Activated CD4-positive, alpha-beta T cell treated with anti-CD3 and anti-CD28 coated beads for 36 hours (primary cell): ENCODE data around the gene DIAPH1. TPM values are rescaled to one million over a fixed set of nuclear protein-coding genes. Genes with fewer than 3 reads are reported as not detected.

Source experiments
- ATAC-seq: fragments of 200-7000 bp; cut with Tn5 transposase; one replicate; pipeline ENCODE4 v1.10.0; 2021; ENCODE audit warnings: mild to moderate bottlenecking, moderate library complexity
- CTCF ChIA-PET: fragments of 350-600 bp; sonication (Branson Sonifier 250); formaldehyde crosslinking; loops from one replicate; lab custom pipeline; 2021; ENCODE audit warnings: antibody characterized with exemption; lab: Charles Lee
- POLR2A ChIA-PET: fragments of 350-600 bp; sonication (Branson Sonifier 250); formaldehyde crosslinking; loops from one replicate; lab custom pipeline; 2021; ENCODE audit warnings: antibody characterized with exemption, inconsistent platforms; lab: Charles Lee
- DNase-seq: peaks from one replicate; pipeline ENCODE4 v3.0.0-alpha.2; 2020
- H3K27ac Mint-ChIP-seq: one replicate; pipeline ENCODE4 v1.8.0; 2021; ENCODE audit warnings: mixed read lengths
- H3K27me3 Mint-ChIP-seq: one replicate; pipeline ENCODE4 v1.8.0; 2021; ENCODE audit warnings: mixed read lengths
- H3K36me3 Mint-ChIP-seq: one replicate; pipeline ENCODE4 v1.8.0; 2021; ENCODE audit warnings: low read depth, mixed read lengths
- H3K4me1 Mint-ChIP-seq: one replicate; pipeline ENCODE4 v1.8.0; 2021; ENCODE audit warnings: mixed read lengths
- H3K4me3 Mint-ChIP-seq: one replicate; pipeline ENCODE4 v1.8.0; 2021; ENCODE audit warnings: mild to moderate bottlenecking, moderate library complexity, mixed read lengths
- H3K9me3 Mint-ChIP-seq: one replicate; pipeline ENCODE4 v1.8.0; 2021; ENCODE audit warnings: low read depth, mixed read lengths
- intact Hi-C, 2 experiments: fragments of 100-400 bp; cut with DNase I in 1 of 2; cut with micrococcal nuclease in 1 of 2; formaldehyde crosslinking; loops; one replicate each; pipeline versions ENCODE4 v1.14.2 to v1.15.1; 2022 to 2024; cut with DNase I, micrococcal nuclease
- total RNA-seq, 2 experiments: library from RNA; stranded (reverse); gene quantifications; one replicate each; pipeline ENCODE4 v1.2.3, GENCODE V29; 2021

DIAPH1 gene
- total RNA-seq, 2 experiments from 2014 or later = 185 to 212 TPM

DNA sequence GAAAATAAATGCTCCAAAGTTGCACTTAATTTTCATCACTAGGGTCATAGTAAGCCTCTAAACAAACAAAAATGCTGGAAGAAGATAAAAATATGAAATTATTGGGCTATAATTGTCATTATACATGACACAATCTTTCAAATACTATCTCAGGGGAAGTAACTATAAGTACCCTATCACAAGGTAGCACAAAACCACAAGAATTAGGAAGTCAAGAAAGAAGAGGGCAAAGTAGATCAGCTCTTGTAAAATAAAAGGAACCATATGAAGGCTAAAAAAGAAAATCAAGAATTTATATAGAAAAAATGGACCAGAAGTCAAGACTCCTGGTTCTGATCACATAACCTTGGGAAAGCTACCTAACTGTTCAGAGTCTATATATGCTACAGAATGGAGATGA lies 48.1 kb downstream of the DIAPH1 start:
- ChIA-PET POLR2A (no interaction called here), CTCF (interaction anchor here (0.7 to 1.2 kb wide), 3 partner anchors 12 to 150 kb away, joined by 3 to 4 read pairs (median 3); partner anchors contain the start of gene PCDHGA11)
- peaks cover 10% of the 10 kb centered on the region for H3K4me1 Mint-ChIP-seq
- peak overlapping the region; percentile 7 for H3K27ac Mint-ChIP-seq
- peaks cover 40% of the 10 kb centered on the region for H3K36me3 Mint-ChIP-seq
- DNase-seq (no peak), ATAC-seq (no peak)
- H3K9me3 Mint-ChIP-seq = no peaks in the 10 kb centered on the region
- no peak overlapping the region for H3K4me3 Mint-ChIP-seq
- intact Hi-C loops = no loop called here
- no peaks in the 10 kb centered on the region for H3K27me3 Mint-ChIP-seq

DNA sequence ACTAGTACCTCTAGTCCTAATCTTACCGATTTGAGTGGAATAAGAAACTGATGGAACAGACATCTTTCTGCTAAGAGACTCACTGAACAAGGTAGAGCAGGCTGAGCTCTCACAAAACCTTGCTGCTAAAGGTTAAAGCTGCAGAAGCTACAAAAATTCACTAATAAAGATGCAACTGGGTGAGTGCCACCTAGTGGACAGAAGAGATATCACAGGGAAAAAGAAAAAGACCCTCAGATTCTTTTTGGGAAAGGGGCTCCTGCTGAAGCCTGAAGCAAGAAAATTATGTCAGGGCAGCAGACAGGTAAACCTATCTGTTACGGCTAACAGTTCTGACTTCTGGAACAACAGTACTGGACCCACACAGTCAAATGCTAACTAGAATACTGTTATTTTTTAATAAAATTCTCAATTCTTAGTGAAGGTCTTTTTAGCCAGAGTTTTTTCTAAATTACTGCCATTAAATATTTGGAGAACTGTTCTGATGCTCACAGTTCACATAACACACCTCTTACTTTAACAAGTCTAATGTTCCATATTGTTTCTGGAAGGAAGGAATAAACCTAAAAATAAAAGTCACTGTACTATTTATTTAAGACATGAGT lies 51.2 kb downstream of the DIAPH1 start:
- Mint-ChIP-seq H3K9me3 (no peaks in the 10 kb centered on the region), H3K4me3 (no peak overlapping the region), H3K36me3 (peaks cover 53% of the 10 kb centered on the region), H3K4me1 (peaks cover 30% of the 10 kb centered on the region), H3K27ac (no peak overlapping the region), H3K27me3 (no peaks in the 10 kb centered on the region)
- intact Hi-C loops = no loop called here
- ATAC-seq (no peak), DNase-seq (no peak)
- CTCF ChIA-PET = interaction anchor here (0.6 to 7.0 kb wide), 37 partner anchors 9 to 434 kb away, joined by 3 to 86 read pairs (median 5); partner anchors contain the start of genes DIAPH1, HDAC3, PCDHB14 and PCDHGA10
- POLR2A ChIA-PET = no interaction called here

DNA sequence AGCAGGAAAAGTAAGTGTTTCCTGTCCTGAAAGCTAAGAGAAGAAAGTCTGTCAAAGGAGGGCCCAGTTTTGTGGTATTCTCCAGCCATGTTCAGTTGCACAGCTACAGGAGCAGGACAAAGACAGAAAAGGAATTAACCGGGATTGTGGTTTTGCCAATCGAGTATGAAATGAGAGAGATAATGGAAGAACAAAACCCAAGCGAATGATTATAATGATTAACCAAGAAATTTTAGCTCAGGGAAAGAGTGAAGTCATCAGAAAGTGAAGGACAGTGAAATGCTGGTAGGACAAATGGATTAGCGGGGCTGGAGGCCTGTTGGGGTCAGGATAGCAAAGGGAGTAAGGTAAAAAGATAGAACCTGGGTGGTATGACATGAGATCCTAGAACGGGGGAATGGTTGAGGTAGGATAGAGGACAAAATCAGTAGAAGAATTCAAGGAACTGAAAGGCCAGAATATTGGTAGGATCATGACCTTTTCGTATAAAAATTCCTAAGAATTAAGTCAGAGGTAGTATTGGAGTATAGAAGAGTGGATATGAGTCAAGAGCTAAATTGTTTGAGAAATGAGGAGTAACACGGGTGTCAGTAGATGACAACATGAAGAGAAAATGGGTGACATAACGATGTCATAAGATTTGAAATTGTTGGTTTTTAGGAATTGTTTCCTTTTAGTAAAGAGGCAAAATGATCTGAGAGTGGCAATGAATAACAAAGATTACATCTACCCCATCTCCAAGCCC lies 52.8 kb downstream of the DIAPH1 start:
- Mint-ChIP-seq H3K4me3 (no peak overlapping the region), H3K9me3 (no peaks in the 10 kb centered on the region), H3K4me1 (peaks cover 31% of the 10 kb centered on the region), H3K36me3 (peaks cover 57% of the 10 kb centered on the region), H3K27ac (peak overlapping the region; percentile 83), H3K27me3 (no peaks in the 10 kb centered on the region)
- ChIA-PET POLR2A (interaction anchor here (0.6 kb wide), 1 partner anchor 63 kb away, joined by 3 read pairs; no protein-coding TSS in a partner anchor), CTCF (interaction anchor here (0.6 to 7.0 kb wide), 17 partner anchors 8 to 281 kb away, joined by 3 to 86 read pairs (median 7); partner anchors contain the start of genes DIAPH1, HDAC3, PCDHGA11 and PCDHGA12)
- intact Hi-C loops = loop anchor here (2.0 kb wide), 3 partner anchors 53 to 153 kb away; partner anchors contain the start of genes DIAPH1 (in 1 of the 2), PCDHGA10 (in 1 of the 2) and PCDHGC3 (in 1 of the 2)
- DNase-seq = no peak
- ATAC-seq = no peak

DNA sequence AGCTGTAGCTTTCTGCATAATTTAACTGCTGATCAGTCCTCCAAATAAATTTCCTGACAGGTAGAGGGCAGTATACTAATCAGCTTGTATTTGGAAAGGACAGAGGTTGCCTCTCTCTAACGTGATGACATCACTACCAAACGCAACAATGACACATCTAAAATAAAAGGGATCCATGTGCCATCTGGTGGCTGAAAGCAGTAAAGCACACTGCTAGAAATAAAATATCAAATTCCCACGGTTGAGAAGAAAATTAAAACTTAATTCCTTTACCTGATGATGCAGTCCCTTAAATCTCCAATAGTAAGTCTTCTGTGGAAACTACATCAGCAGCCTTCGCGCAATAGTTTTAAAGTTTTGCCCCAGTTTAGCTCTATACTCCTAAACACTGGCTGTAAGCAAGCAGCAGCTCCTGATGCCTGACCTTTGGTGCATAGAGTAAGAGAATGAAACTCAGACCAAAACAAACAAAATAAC lies 54.5 kb downstream of the DIAPH1 start:
- no peaks in the 10 kb centered on the region for H3K27me3 Mint-ChIP-seq
- intact Hi-C loops = loop anchor here (1.0 to 5.0 kb wide), 12 partner anchors 55 to 367 kb away; partner anchors contain the start of genes TAF7 (in 2 of the 2), DIAPH1 (in 1 of the 2), HDAC3 (in 1 of the 2) and PCDHB11 (in 1 of the 2)
- ChIA-PET POLR2A (interaction anchor here (0.8 to 0.9 kb wide), 2 partner anchors 71 to 73 kb away, joined by 3 read pairs; no protein-coding TSS in a partner anchor), CTCF (interaction anchor here (0.6 to 7.0 kb wide), 84 partner anchors 8 to 397 kb away, joined by 3 to 86 read pairs (median 5); partner anchors contain the start of genes DIAPH1, FCHSD1, HDAC3 and PCDHB14)
- ATAC-seq = peak; percentile 90
- peaks cover 58% of the 10 kb centered on the region for H3K36me3 Mint-ChIP-seq
- H3K4me1 Mint-ChIP-seq = peaks cover 41% of the 10 kb centered on the region
- H3K27ac Mint-ChIP-seq = peak overlapping the region; percentile 74
- H3K4me3 Mint-ChIP-seq = peak overlapping the region; percentile 12
- no peaks in the 10 kb centered on the region for H3K9me3 Mint-ChIP-seq
- DNase-seq = peak; percentile 75

DNA sequence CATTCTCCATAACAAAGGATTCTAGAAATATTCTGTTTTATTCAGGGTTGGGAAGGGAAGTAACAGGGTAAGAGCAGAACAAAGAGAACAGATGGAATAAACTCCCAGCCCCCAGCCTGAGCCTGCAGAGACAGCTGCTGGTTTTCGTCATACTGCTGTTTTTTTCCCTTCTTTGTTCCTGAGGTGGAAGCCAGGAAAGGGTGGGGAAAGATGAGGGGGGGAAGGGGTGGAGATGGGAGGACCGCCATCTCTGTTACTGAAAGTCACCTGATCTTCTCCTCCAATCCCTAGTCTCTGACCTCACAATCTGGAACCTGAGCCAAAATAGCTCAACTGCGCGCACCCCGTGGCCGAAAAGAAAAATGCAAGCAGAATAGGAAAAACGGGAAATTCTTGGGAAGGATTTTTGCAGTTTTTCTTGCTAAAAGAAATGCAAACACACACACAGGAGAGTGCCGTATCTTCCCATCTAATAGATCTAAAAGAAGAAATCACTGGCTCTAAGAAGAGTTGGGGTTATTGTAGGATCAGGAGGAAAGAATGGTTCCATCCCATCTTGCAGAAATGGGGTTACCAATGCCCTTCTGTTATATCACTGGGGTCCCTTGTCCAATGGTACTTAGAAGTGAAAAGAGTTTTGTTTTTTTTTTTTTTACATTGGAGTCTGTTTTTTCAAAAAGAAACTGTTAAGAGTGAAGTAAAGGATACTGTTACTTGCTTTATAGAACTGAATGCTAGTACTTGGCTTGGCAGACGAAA lies 57.9 kb downstream of the DIAPH1 start:
- ChIA-PET POLR2A (no interaction called here), CTCF (interaction anchor here (1.0 to 1.6 kb wide), 2 partner anchors 61 to 130 kb away, joined by 3 to 4 read pairs; no protein-coding TSS in a partner anchor)
- H3K27ac Mint-ChIP-seq = no peak overlapping the region
- peaks cover 64% of the 10 kb centered on the region for H3K36me3 Mint-ChIP-seq
- peaks cover 50% of the 10 kb centered on the region for H3K4me1 Mint-ChIP-seq
- ATAC-seq (no peak), DNase-seq (no peak)
- no peak overlapping the region for H3K4me3 Mint-ChIP-seq
- no peaks in the 10 kb centered on the region for H3K27me3 Mint-ChIP-seq
- intact Hi-C loops = loop anchor here (5.0 kb wide), 3 partner anchors 239 to 364 kb away; partner anchors contain the start of genes PCDHB11 (in 1 of the 2), PCDHB14 (in 1 of the 2) and TAF7 (in 1 of the 2)
- no peaks in the 10 kb centered on the region for H3K9me3 Mint-ChIP-seq

DNA sequence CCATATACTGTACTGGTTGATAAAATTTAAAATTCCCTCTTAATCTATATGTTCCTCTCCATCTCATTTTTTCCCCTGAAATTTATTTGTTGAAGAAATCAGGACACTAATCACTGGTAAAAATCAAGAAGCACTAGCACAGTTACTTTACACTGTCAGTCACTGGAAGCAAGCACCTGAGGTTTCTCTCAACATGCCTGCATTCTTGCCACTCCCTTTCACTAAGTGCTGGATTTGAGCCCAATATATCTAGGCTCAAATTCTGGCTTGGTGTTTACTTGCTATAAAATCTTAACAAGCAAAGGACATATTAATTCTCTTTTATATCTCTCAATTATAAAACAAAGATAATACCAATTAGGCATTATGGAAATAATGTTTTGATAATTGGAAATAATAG lies 58.6 kb downstream of the DIAPH1 start:
- no peak for DNase-seq
- no peaks in the 10 kb centered on the region for H3K9me3 Mint-ChIP-seq
- H3K4me1 Mint-ChIP-seq = peaks cover 44% of the 10 kb centered on the region
- H3K27me3 Mint-ChIP-seq = no peaks in the 10 kb centered on the region
- POLR2A ChIA-PET = no interaction called here
- H3K27ac Mint-ChIP-seq = no peak overlapping the region
- peaks cover 64% of the 10 kb centered on the region for H3K36me3 Mint-ChIP-seq
- intact Hi-C loops = loop anchor here (5.0 kb wide), 3 partner anchors 238 to 363 kb away; partner anchors contain the start of genes PCDHB11 (in 1 of the 2), PCDHB14 (in 1 of the 2) and TAF7 (in 1 of the 2)
- H3K4me3 Mint-ChIP-seq = no peak overlapping the region
- no peak for ATAC-seq
- CTCF ChIA-PET = interaction anchor here (1.0 to 1.6 kb wide), 2 partner anchors 60 to 142 kb away, joined by 3 to 4 read pairs; no protein-coding TSS in a partner anchor

DNA sequence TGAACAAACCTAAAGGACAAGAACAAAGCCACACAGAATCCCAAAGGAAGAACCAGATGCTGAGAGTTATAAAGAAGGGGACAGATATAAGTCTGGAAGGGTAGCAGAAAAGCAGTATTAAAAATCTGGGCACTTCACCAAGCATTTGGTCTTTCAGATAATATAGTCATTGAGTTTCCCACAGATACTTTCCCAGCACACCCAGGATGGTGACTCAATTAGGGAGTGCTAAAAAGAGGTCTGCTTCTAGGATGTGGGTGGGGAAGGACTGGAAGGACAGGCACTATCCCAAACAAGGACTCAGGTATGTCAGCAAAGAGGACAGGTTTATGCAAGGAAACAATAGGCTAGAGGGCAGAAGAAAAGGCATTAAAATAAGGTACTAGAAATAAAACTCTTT lies 59.3 kb downstream of the DIAPH1 start:
- Mint-ChIP-seq H3K9me3 (no peaks in the 10 kb centered on the region), H3K27me3 (no peaks in the 10 kb centered on the region), H3K4me1 (peaks cover 42% of the 10 kb centered on the region), H3K27ac (no peak overlapping the region), H3K36me3 (peaks cover 63% of the 10 kb centered on the region), H3K4me3 (no peak overlapping the region)
- CTCF ChIA-PET = interaction anchor here (0.7 to 5.4 kb wide), 13 partner anchors 8 to 346 kb away, joined by 3 to 46 read pairs (median 4); partner anchors contain the start of genes PCDHB13, PCDHGA10, PCDHGA12 and PCDHGB6
- ATAC-seq (no peak), DNase-seq (no peak)
- intact Hi-C loops = loop anchor here (2.0 to 5.0 kb wide), 3 partner anchors 37 to 233 kb away; partner anchors contain the start of gene PCDHGA10 (in 1 of the 2)
- POLR2A ChIA-PET = no interaction called here

DNA sequence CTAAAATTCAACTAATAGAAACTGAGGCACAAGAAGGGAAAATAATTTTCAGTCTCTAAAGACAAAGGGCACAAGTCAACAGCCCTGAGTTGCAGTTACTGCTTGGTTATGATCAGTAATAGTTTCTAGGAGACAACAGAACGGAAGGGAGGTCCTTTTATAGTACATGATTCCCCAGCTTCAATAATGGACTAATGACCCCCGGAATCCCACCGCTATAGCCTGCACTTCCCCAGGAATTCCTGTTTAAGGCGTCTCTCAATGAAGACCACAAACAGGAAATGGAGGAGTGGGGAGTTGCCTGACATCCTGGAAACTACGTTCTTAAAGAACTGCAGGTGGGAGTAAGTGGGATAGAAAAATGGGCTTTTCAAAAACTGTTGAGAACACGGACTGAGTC lies 60.6 kb downstream of the DIAPH1 start:
- CTCF ChIA-PET = interaction anchor here (0.5 to 5.4 kb wide), 45 partner anchors 8 to 512 kb away, joined by 3 to 46 read pairs (median 5); partner anchors contain the start of genes PCDHB13, PCDHB15, PCDHGA10 and PCDHGA11
- Mint-ChIP-seq H3K36me3 (peaks cover 52% of the 10 kb centered on the region), H3K4me1 (peaks cover 31% of the 10 kb centered on the region), H3K27me3 (no peaks in the 10 kb centered on the region), H3K4me3 (no peak overlapping the region), H3K27ac (peak overlapping the region; percentile 3), H3K9me3 (no peaks in the 10 kb centered on the region)
- ATAC-seq = peak; percentile 30
- intact Hi-C loops = loop anchor here (1.0 to 5.0 kb wide), 4 partner anchors 36 to 231 kb away; partner anchors contain the start of genes PCDHGA10 (in 1 of the 2) and PCDHGB7 (in 1 of the 2)
- DNase-seq = no peak
- POLR2A ChIA-PET = no interaction called here

DNA sequence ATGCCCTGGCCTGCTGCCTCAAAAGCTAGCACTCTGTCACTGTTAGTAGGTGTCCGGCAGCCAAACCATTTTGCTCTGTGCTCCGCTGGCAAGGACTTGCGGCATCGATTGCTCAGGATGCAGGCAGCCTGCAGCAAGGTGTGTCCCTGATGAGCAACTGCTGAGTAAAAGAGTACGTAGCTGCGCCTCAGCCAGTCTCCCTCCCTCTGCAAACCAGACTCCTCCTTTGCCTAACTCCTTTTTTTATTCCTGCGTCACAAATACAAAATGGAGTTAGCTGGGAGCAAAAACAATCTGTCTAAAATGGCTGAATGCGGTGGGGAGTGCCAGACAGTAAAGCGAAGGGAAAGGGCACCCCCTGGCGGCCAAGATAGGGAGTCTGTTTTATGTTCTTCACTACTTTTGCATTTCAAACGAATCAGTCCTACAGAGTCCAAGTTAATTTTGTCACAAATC lies 61.1 kb downstream of the DIAPH1 start:
- no peaks in the 10 kb centered on the region for H3K27me3 Mint-ChIP-seq
- H3K4me3 Mint-ChIP-seq = no peak overlapping the region
- ChIA-PET POLR2A (interaction anchor here (0.6 kb wide), 2 partner anchors 51 to 805 kb away, joined by 3 to 11 read pairs; no protein-coding TSS in a partner anchor), CTCF (interaction anchor here (0.5 to 5.4 kb wide), 52 partner anchors 8 to 512 kb away, joined by 3 to 46 read pairs (median 5); partner anchors contain the start of genes PCDHB13, PCDHB15, PCDHB6 and PCDHGA10)
- peak overlapping the region; percentile 3 for H3K27ac Mint-ChIP-seq
- ATAC-seq = peak; percentile 90
- H3K36me3 Mint-ChIP-seq = peaks cover 48% of the 10 kb centered on the region
- no peaks in the 10 kb centered on the region for H3K9me3 Mint-ChIP-seq
- intact Hi-C loops = loop anchor here (1.0 to 5.0 kb wide), 4 partner anchors 35 to 231 kb away; partner anchors contain the start of genes PCDHGA10 (in 1 of the 2) and PCDHGB7 (in 1 of the 2)
- peaks cover 28% of the 10 kb centered on the region for H3K4me1 Mint-ChIP-seq
- peak; percentile 88 for DNase-seq

DNA sequence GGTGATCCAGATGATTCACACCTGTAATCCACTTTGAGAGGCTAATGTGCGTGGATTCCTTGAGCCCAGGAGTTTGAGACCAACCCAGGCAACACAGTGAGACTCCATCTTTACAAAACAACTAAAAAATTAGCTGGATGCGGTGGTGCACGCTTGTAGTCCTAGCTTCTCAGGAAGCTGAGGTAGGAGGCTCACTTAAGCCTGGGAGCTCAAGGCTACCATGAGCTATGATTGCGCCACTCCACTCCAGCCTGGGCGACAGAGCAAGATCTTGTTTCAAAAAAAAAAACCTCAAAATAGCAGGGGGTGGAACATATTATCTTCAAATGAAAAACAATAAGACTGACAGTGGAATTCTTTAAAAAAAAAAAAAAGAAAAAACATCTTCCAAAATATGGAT lies 70.9 kb downstream of the DIAPH1 start:
- ChIA-PET CTCF (interaction anchor here (0.7 to 2.9 kb wide), 6 partner anchors 9 to 33 kb away, joined by 3 to 21 read pairs (median 5); no protein-coding TSS in a partner anchor), POLR2A (no interaction called here)
- ATAC-seq (no peak), DNase-seq (no peak)
- Mint-ChIP-seq H3K36me3 (peaks cover 67% of the 10 kb centered on the region), H3K27ac (no peak overlapping the region), H3K4me3 (no peak overlapping the region), H3K27me3 (no peaks in the 10 kb centered on the region), H3K9me3 (peaks cover 15% of the 10 kb centered on the region), H3K4me1 (peaks cover 20% of the 10 kb centered on the region)
- intact Hi-C loops = no loop called here
